Left renal cortex interstitium (tissue), 4 donors: Measurements from ENCODE around the gene UBR7. TPM values are rescaled to one million over a fixed set of nuclear protein-coding genes. Genes with fewer than 3 reads are reported as not detected.
A peak's percentile ranks its signal among the peaks of the same experiment; 100 is the strongest.
"Not testable (repeated sequence)": the region's sequence is repeated elsewhere in the genome, so short reads cannot be mapped to it uniquely, and the experiment has no call there.

Experiments
- DNase-seq, 4 donors: peaks; one replicate each; pipeline ENCODE4 v3.0.0-alpha.2; 2013; ENCODE audit warnings: low read depth in 4 of 4, low spot score in 2 of 4, missing footprints in 1 of 4
- polyA plus RNA-seq, 4 donors: library from polyadenylated mRNA; unstranded; fragments of 120-200 nt; gene quantifications; one replicate each; pipeline ENCODE4 v1.2.1, GENCODE V29; 2013; ENCODE audit not compliant: insufficient read length in 4 of 4

The UBR7 gene
- polyA plus RNA-seq, 4 donors, result 35.4 to 43.1 (median 36.6) TPM

DNA sequence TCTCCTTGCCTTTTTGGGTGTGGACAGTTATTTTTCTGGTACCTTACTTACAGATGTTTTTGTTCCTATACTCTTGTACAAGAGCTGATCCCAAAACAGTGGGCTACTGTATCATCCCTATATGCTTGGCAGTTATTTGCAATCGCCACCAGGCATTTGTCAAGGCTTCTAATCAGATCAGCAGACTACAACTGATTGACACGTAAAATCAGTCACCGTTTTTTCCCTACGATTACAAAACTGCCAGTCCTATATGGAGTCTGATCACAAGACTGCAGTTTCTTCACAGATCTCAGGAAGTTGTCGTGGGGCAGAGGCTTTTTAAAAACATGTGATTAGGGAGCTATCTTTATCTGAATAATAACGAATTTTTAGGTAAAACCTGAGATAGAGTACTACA lies 20.6 kb upstream of the UBR7 start:
- DNase-seq, result no peak

DNA sequence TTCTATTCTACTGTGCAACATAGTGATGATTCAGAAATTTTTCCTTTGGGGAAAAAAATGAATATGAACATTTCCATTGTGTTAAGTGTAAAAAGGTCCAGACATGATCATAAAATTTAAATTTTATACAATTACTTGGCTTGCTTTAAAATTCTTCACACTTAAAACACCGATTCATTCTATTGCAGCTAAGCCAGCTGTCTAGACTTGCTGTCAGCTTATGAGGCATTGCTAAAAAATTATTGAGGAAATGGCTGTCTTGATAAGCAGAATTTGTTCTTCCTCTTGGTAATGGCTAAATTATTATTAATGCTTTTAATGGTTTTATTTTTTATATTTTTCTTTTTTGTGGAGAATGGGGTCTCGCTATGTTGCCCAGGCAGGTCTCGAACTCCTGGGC lies 20.1 kb upstream of the UBR7 start:
- DNase-seq, result no peak

DNA sequence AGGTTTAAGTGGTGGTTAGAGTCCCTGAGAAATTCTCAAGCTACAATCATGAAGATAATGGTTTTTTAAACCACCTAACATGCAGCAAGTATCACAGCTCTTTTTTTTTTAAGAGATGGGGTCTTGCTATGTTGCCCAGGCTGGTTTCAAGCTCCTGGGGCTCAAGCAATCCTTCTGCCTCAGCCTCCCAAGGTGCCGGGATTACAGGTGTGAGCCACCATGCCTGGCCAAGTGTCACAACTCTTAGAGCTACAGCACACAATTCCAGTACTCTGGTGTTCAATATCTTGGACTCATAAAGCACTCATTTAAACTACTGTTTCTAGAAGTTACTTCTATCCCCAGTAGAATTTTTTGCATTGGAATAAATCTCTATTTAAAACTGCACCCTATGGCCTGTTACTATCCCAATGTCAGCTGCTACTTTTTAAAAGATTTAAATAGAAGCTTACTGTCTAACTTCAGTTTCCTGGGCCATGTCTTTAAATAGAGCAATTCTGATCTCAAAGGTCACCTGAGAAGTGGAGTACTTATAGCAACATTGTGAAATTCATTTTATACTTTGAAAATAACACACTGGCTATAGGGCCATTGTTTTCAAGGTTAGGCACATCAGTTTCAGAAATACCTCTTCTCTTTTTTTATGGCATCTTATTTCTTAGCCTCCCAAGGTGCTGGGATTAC lies 11.6 kb upstream of the UBR7 start:
- no peak for DNase-seq

DNA sequence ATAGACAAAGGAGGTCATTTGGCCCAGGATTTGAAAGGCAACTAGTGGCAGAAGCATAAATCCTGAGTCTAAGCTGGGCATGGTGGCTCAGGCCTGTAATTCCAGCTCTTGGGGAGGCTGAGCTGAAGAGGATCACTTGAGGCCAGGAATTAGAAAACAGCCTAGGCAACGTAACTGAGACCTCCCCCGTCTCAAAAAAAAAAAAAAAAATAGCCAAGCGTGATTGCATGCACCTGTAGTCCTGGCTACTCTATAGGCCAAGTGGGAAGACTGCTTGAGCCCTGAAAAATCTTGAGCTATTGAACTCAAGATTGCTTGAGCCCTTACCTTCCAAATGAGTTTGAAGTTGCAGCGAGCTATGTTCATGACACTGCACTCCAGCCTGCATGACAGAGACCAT lies 8.0 kb upstream of the UBR7 start:
- no peak for DNase-seq

DNA sequence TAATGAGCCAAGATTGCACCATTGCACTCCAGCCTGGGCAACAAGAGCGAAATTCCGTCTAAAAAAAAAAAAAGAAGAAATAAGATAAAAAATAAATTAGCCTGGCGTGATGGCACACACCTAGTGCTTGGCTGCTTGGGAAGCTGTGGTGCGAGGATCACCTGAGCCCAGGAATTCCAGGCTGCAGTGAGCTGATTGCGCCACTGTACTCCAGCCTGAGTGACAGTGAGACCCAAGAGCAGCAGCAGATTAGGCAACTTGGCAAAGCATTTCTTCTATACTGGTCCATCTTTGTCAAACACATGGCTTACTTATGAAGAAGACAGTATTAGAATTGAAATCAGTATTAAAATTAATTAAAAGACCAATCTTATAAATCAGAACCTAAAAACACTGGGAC lies 6.5 kb upstream of the UBR7 start:
- no peak for DNase-seq

DNA sequence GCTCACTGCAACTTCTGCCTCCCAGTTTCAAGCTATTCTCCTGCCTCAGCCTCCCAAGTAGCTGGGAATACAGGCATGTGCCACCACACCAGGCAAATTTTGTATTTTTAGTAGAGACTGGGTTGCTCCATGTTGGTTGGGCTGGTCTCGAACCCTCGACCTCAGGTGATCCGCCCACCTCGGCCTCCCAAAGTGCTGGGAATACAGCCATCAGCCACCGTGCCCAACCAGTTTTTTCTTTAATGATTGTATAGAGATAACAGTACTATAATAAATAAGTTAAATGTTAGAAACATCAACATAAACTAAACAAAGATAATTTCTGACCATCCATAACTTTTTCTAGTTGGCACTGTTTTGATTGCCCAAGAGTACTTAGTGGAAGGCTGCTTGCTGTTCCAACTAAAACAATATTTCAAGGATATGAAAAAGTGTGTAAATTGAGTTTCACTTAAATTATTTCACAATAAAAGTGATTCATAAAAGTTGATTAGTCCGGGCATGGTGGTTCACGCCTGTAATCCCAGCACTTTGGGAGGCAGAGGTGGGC lies 5.8 kb upstream of the UBR7 start:
- no peak for DNase-seq

DNA sequence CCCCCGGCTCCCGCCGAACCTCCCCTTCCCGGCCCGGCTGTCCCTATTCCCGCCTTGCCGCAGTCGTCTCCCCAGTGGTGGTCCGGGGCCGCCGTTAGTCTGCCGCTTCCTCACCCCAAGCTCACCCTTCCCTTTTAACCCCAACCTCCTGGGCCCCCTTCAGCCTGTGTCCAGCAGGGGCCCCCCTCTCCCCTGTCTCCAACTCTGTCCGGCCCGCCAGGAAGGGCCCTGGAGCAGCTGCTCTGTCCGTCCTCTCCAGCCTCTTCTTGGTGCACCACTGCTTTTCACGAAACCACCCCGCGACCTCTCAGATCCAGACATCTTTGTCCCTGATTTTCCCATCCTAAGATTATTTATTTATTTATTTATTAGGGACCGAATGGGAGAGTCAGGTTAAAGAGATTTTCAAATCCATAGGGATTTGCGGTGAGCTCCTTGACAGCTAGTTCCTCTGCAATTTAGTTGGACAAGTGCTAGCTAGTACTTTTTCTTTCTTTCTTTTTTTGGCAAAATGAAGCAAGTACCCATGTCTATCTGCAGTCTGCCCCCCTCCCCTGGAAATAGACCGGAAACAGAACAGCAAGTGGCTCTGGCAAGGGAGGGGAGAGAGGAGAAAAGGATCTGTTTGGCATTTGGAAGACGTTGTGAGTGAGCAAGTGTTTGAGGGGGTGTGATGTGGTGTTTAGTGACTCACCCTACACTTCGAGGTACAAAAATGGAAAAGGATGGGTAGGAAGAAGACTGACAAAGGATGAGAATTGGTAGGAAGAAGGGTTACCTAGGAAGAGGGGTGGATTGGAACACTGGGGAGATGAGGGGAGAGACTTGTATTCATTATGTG lies 632 bp downstream of the UBR7 start:
- DNase-seq, result peak in 1 of 4 donors; percentile 46

DNA sequence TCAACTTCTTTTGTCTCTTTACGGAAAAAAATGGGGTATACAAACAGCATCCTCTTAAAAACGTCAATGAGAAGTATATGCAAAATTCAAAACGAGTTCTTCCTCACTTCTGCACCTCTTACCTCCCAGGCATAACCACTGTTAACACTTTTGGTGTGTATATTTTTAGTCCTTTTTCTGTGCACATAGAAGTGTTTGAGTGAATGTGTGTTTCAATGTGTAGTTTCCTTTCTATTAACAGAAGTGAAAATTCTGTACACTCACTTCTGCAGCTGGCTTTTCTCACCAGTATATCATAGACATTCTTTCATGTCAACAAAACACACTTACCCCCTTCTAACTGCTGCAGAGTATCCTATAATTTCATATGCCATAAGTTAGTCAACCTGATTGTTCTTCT lies 5.4 kb downstream of the UBR7 start:
- no peak for DNase-seq

DNA sequence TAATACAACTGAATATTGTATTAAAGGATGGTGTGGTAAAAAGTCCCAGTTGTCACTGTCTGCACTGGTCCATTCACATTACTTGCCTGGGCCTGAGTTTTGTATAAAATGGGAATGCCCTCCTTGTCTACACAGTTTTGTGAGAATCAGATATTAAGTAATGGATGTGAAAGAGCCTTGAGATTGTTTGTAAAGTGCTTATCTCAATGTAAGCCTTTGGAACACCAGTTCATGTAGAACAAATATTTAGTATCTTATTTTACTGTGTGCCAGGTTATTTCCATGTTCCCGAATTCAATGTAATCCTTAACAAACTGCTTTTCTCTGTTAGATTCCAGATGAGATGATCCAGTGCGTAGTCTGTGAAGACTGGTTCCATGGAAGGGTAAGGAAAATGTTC lies 7.5 kb downstream of the UBR7 start:
- DNase-seq, result no peak

DNA sequence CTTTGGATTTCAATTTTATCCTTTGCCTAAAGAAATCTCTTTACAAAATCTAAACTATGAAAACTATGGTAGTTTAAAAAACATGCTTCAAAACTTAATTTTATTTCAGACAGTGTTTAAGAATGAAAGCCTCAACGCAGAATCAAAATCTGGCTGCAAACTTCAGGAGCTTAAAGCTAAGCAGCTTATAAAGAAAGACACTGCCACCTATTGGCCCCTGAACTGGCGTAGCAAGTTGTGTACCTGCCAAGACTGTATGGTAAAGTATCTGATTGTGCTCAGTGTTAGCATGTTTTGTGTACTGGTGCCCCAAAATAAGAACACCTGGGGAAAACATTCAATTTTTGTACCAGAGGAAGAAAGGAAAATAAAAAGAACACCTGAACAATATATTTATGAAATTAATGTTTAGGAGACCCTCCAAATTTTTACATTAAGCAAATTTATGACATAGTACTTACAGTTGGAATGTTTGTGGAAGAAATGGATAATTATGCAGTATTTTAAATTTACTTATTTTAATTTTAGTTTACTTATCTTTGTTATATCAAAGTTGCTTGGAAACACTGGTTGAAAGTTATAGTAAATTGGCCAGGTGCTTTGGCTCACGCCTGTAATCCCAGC lies 12.2 kb downstream of the UBR7 start:
- DNase-seq, result peak in 1 of 4 donors; percentile 19

DNA sequence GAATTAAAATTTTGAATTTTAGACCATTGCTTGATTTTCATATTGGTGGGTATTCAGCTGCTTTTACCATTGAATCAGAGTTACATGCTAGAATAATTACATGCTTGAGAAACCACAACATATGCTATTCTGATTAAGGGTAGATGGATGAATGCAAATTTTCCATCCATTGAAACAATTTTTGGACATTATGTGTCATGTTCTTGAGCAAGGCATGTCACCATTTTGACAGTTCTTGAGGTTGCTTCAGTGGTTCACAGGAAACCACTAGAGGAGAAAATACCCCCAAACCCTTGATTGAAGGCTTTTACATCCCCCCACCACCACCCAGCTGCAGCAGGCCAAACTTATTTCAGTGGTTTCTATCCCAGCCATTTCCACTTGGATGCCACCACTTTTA lies 13.5 kb downstream of the UBR7 start:
- DNase-seq, result no peak

DNA sequence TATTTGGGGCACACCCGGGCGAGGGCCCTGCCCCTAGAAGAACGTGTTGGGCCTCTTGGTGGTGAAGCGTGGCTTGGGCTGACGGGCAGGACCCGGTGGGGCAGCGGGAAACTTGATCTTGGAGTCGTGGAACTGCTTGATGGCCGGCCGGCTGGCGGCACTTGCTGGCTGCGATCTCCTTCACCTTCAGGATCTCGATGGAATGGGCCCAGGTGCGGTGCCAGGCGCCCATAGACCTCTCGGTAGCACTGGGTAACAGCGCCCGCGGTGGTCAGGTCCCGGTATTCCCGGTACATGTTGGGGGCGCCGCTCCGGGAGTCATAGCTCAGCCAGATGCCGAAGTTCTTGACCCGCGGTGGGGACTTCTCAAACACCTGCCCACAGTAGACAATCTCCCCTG lies 16.5 kb downstream of the UBR7 start:
- DNase-seq, result no peak

DNA sequence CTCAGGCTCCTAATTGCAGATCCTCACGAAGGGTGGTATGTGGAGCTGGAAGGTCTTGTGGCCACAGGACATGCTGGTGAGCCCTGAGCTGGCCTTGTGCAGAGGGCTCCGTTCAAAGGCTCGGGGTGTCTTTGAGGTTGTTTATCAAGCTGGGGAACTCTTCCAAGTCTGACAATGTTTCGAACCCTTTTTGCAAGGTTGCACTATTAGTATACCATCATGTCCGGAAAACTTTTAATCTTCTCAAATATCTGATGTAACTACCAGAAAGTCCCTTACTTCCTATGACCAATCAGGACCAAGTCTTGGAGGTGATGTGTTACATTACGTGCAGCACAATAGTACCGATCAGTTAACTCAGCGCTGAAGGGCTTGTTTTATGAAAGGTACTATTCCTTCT lies 21.5 kb downstream of the UBR7 start:
- no peak for DNase-seq

DNA sequence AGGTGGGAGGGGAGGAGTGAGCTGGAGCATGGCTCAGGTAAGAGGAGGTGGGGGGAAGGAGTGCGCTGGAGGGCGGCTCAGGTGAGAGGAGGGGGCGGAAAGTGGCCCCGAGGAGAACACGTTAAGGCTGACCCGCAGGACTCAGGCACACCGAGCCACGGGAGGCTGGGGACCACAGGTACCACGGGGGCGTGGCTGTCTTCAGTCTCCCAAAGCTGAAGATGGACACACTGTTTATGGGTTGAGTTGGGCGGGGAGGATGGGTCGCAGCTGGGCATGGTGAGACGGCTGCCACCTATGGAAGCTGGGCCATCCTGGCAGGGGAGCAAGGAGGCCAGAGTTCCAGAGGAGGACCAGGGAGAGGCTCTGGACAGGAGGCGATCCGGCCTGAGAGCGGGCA lies 23.5 kb downstream of the UBR7 start:
- no peak for DNase-seq

DNA sequence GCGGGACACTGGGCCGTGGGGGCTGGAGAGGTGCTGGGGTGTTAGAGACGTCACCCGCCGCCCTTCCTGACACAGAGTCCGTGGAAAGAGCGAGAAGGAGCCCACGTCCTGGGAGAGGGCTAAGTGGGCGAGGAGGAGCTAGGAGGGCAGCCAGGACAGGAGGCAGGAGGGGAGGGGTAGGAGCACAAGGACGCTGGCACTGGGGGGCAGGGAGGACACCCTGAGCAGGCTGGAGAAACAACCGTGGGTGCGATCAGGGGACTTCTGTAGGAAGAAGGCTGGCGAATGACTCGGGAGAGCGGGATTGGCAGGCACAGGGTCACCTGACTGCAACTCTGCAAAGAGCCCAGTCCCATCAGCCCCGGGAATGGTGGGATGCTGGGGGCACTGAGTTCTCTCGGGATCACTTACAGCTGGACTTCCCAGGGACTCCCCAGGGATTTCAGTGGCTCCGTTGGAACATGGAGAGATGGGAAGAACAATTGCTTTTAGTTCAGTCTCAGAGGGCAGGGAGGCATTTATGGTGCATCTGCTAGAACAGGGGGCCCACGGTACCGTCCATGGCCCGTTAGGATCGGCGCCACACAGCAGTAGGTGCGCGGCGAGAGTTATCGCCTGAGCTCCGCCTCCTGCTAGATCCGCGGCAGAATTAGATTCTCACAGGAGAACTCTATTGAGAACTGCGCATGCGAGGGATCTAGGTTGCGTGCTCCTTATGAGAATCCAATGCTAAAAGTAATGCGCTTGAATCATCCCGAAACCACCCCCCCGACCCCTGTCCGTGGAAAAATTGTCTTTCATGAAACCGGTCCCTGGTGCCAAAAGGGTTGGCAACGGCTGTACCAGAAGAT lies 24.3 kb downstream of the UBR7 start:
- peak in 1 of 4 donors; percentile 10 for DNase-seq

DNA sequence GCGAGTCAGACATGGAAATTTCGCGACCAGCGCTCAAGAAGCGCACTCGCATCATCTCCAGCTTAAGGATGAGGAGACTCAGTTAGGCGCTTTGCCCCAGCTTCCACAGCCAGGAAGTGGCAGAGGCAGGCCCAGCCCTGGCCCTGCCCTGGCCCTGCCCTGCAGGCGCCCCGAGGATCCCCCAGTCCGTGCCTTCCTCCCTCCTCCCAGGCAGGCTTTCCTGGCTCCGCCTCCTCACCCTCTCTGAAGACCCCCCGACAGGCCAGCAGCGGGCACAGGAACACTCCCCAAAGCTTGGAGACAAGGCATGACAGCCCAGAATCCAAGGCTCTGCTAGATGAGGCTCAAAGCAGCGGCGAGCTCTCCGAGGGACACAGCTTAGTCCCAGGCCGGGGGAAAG lies 25.1 kb downstream of the UBR7 start:
- no peak for DNase-seq

DNA sequence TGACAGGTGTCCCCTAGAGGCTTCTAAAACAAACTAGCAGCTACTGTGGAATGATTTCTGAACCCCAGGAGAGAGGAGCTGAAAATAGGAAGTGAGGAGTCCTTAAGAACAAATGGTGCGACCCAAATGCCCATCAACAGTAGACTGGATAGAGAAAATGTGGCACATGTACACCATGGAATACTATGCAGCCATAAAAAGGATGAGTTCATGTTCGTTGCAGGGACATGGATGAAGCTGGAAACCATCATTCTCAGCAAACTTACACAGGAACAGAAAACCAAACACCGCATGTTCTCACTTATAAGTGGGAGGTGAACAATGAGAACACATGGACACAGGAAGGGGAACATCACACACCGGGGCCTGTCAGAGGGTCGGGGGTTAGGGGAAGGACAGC lies 26.0 kb downstream of the UBR7 start:
- not testable (repeated sequence) for DNase-seq

DNA sequence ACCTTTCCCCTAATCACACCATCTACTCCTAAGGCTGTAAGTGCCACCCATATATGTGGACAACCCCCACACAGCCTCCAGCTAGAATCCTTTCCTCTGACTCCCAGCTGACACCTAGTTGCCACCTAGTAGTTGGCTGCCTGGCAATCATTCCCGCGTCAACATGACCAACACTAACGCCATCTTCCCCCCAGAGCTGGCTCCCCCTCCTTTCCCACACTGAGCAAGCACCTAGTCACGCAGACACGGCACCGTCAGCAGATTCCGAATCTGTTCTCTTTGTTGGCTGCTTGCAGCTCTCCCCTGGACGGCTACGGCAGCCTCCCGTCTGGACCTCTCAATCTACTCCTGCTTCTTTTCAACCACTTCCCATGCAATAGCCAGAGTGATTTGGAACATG lies 27.7 kb downstream of the UBR7 start:
- no peak for DNase-seq

DNA sequence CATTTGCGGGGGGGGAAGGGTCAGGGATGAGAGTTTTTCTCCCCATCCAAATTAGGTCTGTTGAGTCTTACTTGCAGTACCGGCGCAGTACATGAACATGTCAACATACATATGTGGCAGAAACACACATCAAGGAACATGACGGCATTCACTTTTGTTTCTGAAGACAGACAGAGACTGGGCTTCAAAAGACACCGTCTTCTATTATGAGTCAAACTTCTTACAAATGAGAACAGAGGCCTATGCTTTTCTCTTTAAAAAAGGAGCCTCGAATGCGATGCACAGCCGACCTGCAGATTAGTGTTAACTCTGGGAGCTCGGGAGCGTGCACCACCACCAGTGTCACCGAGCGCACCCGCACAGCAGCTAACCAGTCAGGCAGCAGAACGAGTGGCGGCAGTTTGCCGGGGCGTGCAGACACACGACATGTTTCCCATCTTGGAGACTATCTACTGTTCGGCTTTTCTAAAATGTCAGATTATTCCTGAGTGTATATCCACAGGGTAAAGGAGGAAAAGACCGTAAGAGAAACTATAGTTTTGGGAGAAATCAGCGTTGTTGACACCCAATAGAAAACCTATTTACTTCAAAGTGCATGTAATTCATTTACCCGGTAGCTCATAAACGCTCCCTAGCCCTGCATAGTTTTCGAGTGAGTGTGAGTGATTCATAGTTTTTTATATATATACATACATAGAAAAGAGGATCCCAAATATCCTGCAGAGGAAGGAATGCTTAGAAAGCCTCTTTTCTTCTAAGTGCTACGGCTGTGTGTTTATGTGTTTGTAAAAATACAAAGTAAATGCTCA lies 33.0 kb downstream of the UBR7 start:
- no peak for DNase-seq

DNA sequence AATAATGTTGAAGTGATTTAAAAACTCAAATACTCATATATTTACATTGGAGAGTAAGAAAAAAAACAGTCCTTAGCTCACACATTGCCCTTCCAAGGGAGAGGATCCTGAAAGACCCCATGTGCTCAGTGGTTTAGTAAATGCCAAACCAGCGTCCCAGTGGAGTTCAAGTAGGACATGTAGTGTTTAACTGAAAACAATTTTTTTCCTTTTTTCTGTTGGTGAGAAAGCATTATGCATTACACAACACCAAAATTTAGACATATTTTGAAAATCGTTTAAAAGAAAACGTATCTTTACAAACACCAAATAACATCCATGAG lies 33.6 kb downstream of the UBR7 start:
- no peak for DNase-seq
